H9 (cell line): ENCODE results near the gene CBX8. TPM values are rescaled to one million over a fixed set of nuclear protein-coding genes. Genes with fewer than 3 reads are reported as not detected.

Experiments
- DNase-seq: peaks from one replicate; pipeline ENCODE4 v3.0.0-alpha.2; 2017
- H2AFZ ChIP-seq: one replicate; pipeline ENCODE4 v1.6.1; 2013; ENCODE audit warnings: mild to moderate bottlenecking, low read length, control low read depth, moderate library complexity
- H2AK5ac ChIP-seq: 2 replicates; pipeline ENCODE4 v1.6.1; 2013; ENCODE audit warnings: low read length, control low read depth, mixed read lengths; ENCODE audit not compliant: insufficient read length
- H2BK120ac ChIP-seq: one replicate; pipeline ENCODE4 v1.6.1; 2013; ENCODE audit warnings: low read depth, mild to moderate bottlenecking, low read length, control low read depth, inconsistent platforms; ENCODE audit not compliant: poor library complexity, severe bottlenecking
- H2BK12ac ChIP-seq: 2 replicates; pipeline ENCODE4 v1.6.1; 2013; ENCODE audit warnings: low read length, control low read depth, mixed read lengths, low read depth; ENCODE audit not compliant: insufficient read length
- H2BK15ac ChIP-seq: 2 replicates; pipeline ENCODE4 v1.6.1; 2013; ENCODE audit warnings: low read depth, low read length, control low read depth
- H2BK20ac ChIP-seq: one replicate; pipeline ENCODE4 v1.6.1; 2013; ENCODE audit warnings: low read depth, mild to moderate bottlenecking, low read length, control low read depth, inconsistent platforms; ENCODE audit not compliant: poor library complexity, severe bottlenecking
- H2BK5ac ChIP-seq: 2 replicates; pipeline ENCODE4 v1.6.1; 2013; ENCODE audit warnings: low read length, control low read depth, mixed read lengths; ENCODE audit not compliant: insufficient read length
- H3K14ac ChIP-seq: 2 replicates; pipeline ENCODE4 v1.6.1; 2013; ENCODE audit warnings: low read length, control low read depth; ENCODE audit not compliant: insufficient read depth
- H3K18ac ChIP-seq: 2 replicates; pipeline ENCODE4 v1.6.1; 2013; ENCODE audit warnings: low read depth, mild to moderate bottlenecking, mixed read lengths, low read length, control low read depth; ENCODE audit not compliant: insufficient read length
- H3K23ac ChIP-seq: 2 replicates; pipeline ENCODE4 v1.6.1; 2013; ENCODE audit warnings: low read length, control low read depth, mixed read lengths, low read depth; ENCODE audit not compliant: insufficient read length
- H3K23me2 ChIP-seq: 2 replicates; pipeline ENCODE4 v1.6.1; 2013; ENCODE audit warnings: low read depth, mild to moderate bottlenecking, mixed read lengths, low read length, control low read depth; ENCODE audit not compliant: insufficient read length, poor library complexity, severe bottlenecking
- H3K27ac ChIP-seq: 2 replicates; pipeline ENCODE4 v1.5.1; 2013; ENCODE audit warnings: low read length, control low read depth, mixed read lengths, low read depth; ENCODE audit not compliant: insufficient read length
- H3K27me3 ChIP-seq: 2 replicates; pipeline ENCODE4 v1.6.1; 2013; ENCODE audit warnings: low read length, control low read depth, inconsistent platforms; ENCODE audit not compliant: insufficient read depth
- H3K4ac ChIP-seq: 2 replicates; pipeline ENCODE4 v1.6.1; 2013; ENCODE audit warnings: low read depth, mild to moderate bottlenecking, control low read depth, inconsistent platforms, low read length, moderate library complexity
- H3K4me1 ChIP-seq: 2 replicates; pipeline ENCODE4 v1.6.1; 2013; ENCODE audit warnings: low read length, control low read depth, inconsistent platforms; ENCODE audit not compliant: insufficient read depth
- H3K4me2 ChIP-seq: 2 replicates; pipeline ENCODE4 v1.6.1; 2013; ENCODE audit warnings: low read length, control low read depth, mixed read lengths; ENCODE audit not compliant: insufficient read length, insufficient read depth
- H3K56ac ChIP-seq: 2 replicates; pipeline ENCODE4 v1.6.1; 2013; ENCODE audit warnings: low read depth, mild to moderate bottlenecking, mixed read lengths, low read length, control low read depth; ENCODE audit not compliant: insufficient read length
- H3K79me1 ChIP-seq: 2 replicates; pipeline ENCODE4 v1.6.1; 2013; ENCODE audit warnings: low read depth, mild to moderate bottlenecking, moderate library complexity, low read length, control low read depth, inconsistent platforms; ENCODE audit not compliant: insufficient read depth, poor library complexity, severe bottlenecking
- H3K79me2 ChIP-seq: 2 replicates; pipeline ENCODE4 v1.6.1; 2013; ENCODE audit warnings: low read length, control low read depth, inconsistent platforms; ENCODE audit not compliant: insufficient read depth
- H3K9ac ChIP-seq: 2 replicates; pipeline ENCODE4 v1.6.1; 2013; ENCODE audit warnings: low read length, control low read depth, mixed read lengths; ENCODE audit not compliant: insufficient read length; ENCODE audit errors: extremely low read depth
- H3K9me3 ChIP-seq: one replicate; pipeline ENCODE4 v1.6.1; 2013; ENCODE audit warnings: low read depth, low read length, inconsistent platforms; ENCODE audit not compliant: control insufficient read depth
- H3T11ph ChIP-seq: one replicate; pipeline ENCODE4 v1.6.1; 2013; ENCODE audit warnings: mild to moderate bottlenecking, low read length, control low read depth, inconsistent platforms
- H4K20me1 ChIP-seq: one replicate; pipeline ENCODE4 v1.6.1; 2013; ENCODE audit not compliant: control insufficient read depth, insufficient read length, insufficient read depth
- H4K5ac ChIP-seq: 2 replicates; pipeline ENCODE4 v1.6.1; 2013; ENCODE audit warnings: low read depth, mild to moderate bottlenecking, mixed read lengths, low read length, control low read depth; ENCODE audit not compliant: insufficient read length
- H4K8ac ChIP-seq: replicated peaks from 2 replicates; pipeline ENCODE4 v1.6.1; 2013; ENCODE audit warnings: low read length, control low read depth, mixed read lengths, low read depth; ENCODE audit not compliant: insufficient read length
- H4K91ac ChIP-seq: 2 replicates; pipeline ENCODE4 v1.6.1; 2013; ENCODE audit warnings: low read depth, mild to moderate bottlenecking, moderate library complexity, mixed read lengths, low read length, control low read depth; ENCODE audit not compliant: insufficient read length
- H3K27ac Mint-ChIP-seq, 3 experiments: 2 replicates in 2 of 3; 3 replicates in 1 of 3; pipeline ENCODE4 v1.8.0; 2020 to 2021; ENCODE audit warnings: mixed read lengths in 3 of 3, mild to moderate bottlenecking in 1 of 3, moderate library complexity in 1 of 3
- H3K27me3 Mint-ChIP-seq: 2 replicates; pipeline ENCODE4 v1.8.0; 2021; ENCODE audit warnings: low read depth, mild to moderate bottlenecking, moderate library complexity, mixed read lengths
- H3K36me3 Mint-ChIP-seq, 3 experiments: 2 replicates in 2 of 3; 3 replicates in 1 of 3; pipeline ENCODE4 v1.8.0; 2020 to 2021; ENCODE audit warnings: low read depth in 3 of 3, mixed read lengths in 3 of 3; ENCODE audit not compliant: insufficient read depth in 1 of 3
- H3K4me1 Mint-ChIP-seq, 2 experiments: 2 replicates each; pipeline ENCODE4 v1.8.0; 2020; ENCODE audit warnings: mixed read lengths in 2 of 2
- H3K4me3 Mint-ChIP-seq, 2 experiments: 2 replicates in 1 of 2; 3 replicates in 1 of 2; pipeline ENCODE4 v1.8.0; 2020 to 2021; ENCODE audit warnings: mild to moderate bottlenecking in 2 of 2, mixed read lengths in 2 of 2, moderate library complexity in 1 of 2
- H3K9me3 Mint-ChIP-seq, 2 experiments: 2 replicates in 1 of 2; 3 replicates in 1 of 2; pipeline ENCODE4 v1.8.0; 2020; ENCODE audit warnings: mild to moderate bottlenecking in 2 of 2, mixed read lengths in 2 of 2, moderate library complexity in 1 of 2
- WGBS: extraction: QIAGEN DNeasy Blood & Tissue Kit; methylation state at CpG from one replicate; pipeline ENCODE4 v1.1.7; 2013; ENCODE audit warnings: missing lambda C conversion rate, low lambda C conversion rate, mixed read lengths; ENCODE audit not compliant: insufficient read length; ENCODE audit errors: extremely low coverage; 5-methylcytosine and 5-hydroxymethylcytosine counted together
- total RNA-seq: library from RNA; stranded (reverse); gene quantifications from 2 replicates; pipeline ENCODE4 v1.2.1, GENCODE V29; 2021
- TF ChIP-seq, protein P1 (sequence below): fragments of 200-600 bp; sonication (generic); conservative IDR thresholded peaks from 3 replicates; pipeline ENCODE4 v1.8.0; 2021; ENCODE audit warnings: antibody characterized with exemption, mild to moderate bottlenecking

CBX8 gene
- total RNA-seq, 1 experiment from 2014 or later = 1.2 TPM

DNA sequence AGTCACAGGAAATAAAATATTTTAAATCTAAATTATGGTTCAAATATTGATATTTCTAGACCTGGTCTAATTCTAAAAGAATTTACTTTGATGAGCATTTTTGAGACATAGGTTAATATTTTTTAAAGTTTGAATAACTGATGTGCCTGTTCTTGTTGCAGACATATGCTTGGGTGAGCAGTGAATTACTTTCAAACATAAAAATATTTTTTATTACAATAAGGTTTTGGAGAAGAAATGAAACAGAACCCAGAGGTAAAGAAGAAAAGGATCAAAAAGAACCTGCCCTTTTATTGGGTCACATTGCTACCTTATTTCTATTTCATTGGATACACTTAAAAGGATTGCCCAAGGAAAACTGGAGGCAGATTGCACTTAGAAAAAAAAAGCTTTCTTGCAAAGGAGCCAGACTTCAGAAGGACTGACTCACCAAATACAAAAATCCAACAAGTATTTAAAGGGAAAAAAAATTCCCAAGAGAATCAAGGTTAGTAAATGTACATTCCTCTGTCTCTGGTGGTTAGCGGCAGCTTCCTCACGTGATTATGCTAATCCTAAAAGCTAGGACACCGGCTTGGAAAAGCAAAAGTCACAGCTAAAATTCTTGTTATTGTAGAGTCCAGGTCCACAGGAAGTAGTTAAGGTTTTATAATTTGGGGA, 47.6 kb downstream of the CBX8 start:
- H3K4me3 Mint-ChIP-seq = no peak overlapping the region
- no peak overlapping the region for H4K8ac ChIP-seq
- H3K56ac ChIP-seq = no peak overlapping the region
- no peak overlapping the region for H3K9ac ChIP-seq
- H3K23me2 ChIP-seq = peaks cover 14% of the 10 kb centered on the region
- H3K27me3 ChIP-seq = peaks cover 17% of the 10 kb centered on the region
- H2BK5ac ChIP-seq = no peak overlapping the region
- no peaks in the 10 kb centered on the region for H3K9me3 Mint-ChIP-seq
- H2BK12ac ChIP-seq = no peak overlapping the region
- no CpG with 5 or more reads among the region's 3 CpGs for WGBS
- H4K20me1 ChIP-seq = peaks cover 5% of the 10 kb centered on the region
- H3K79me2 ChIP-seq = no peaks in the 10 kb centered on the region
- H2AFZ ChIP-seq = no peak overlapping the region
- H3K4me1 Mint-ChIP-seq = peaks cover 12 to 16% of the 10 kb centered on the region in 2 experiments
- TF ChIP-seq, protein P1, sequence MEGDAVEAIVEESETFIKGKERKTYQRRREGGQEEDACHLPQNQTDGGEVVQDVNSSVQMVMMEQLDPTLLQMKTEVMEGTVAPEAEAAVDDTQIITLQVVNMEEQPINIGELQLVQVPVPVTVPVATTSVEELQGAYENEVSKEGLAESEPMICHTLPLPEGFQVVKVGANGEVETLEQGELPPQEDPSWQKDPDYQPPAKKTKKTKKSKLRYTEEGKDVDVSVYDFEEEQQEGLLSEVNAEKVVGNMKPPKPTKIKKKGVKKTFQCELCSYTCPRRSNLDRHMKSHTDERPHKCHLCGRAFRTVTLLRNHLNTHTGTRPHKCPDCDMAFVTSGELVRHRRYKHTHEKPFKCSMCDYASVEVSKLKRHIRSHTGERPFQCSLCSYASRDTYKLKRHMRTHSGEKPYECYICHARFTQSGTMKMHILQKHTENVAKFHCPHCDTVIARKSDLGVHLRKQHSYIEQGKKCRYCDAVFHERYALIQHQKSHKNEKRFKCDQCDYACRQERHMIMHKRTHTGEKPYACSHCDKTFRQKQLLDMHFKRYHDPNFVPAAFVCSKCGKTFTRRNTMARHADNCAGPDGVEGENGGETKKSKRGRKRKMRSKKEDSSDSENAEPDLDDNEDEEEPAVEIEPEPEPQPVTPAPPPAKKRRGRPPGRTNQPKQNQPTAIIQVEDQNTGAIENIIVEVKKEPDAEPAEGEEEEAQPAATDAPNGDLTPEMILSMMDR = no peak
- no peak overlapping the region for H2BK15ac ChIP-seq
- H4K91ac ChIP-seq = no peak overlapping the region
- H2BK20ac ChIP-seq = no peak overlapping the region
- no peaks in the 10 kb centered on the region for H3K9me3 ChIP-seq
- no peak overlapping the region for H3K4ac ChIP-seq
- H4K5ac ChIP-seq = no peak overlapping the region
- H2AK5ac ChIP-seq = no peak overlapping the region
- no peak overlapping the region for H3K27ac Mint-ChIP-seq
- H3K18ac ChIP-seq = no peak overlapping the region
- no peak overlapping the region for H3T11ph ChIP-seq
- H2BK120ac ChIP-seq = no peak overlapping the region
- H3K79me1 ChIP-seq = no peaks in the 10 kb centered on the region
- H3K4me1 ChIP-seq = peaks cover 2% of the 10 kb centered on the region; the same call in 1 of the 2 replicates
- H3K36me3 Mint-ChIP-seq = no peaks in the 10 kb centered on the region
- H3K27me3 Mint-ChIP-seq = peaks cover 83% of the 10 kb centered on the region
- no peak overlapping the region for H3K27ac ChIP-seq
- H3K14ac ChIP-seq = no peak overlapping the region
- no peak overlapping the region for H3K4me2 ChIP-seq
- no peak overlapping the region for H3K23ac ChIP-seq
- DNase-seq = no peak
